ENCODE measurements around the gene IFNA7.
"Not testable (repeated sequence)": the region's sequence is repeated elsewhere in the genome, so short reads cannot be mapped to it uniquely, and the experiment has no call there.

The IFNA7 gene

DNA sequence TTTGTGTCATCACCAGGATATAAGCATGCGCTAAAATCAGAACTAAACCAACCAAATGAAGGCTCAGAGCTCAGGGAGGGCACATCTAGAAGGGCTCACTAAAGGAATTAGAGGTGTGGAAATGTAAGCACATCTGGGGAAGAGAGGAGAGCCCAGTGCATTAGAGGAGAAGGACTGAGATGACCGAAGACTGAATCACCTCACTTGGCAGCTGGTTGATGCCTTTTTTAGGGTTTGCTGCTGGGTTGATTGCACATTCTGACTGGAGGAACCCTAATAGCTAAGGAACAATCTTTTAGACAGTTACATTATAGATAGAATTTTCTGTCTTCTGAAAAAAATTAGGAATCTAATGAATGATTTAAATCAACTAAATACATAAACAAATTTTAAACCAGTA is 27.3 kb downstream of the IFNA7 start:
- Histone ChIP-seq H3K4me1 (ENCODE audit: control insufficient read depth in 1 of 2, insufficient read depth in 1 of 2, low read depth in 1 of 2, low read length in 1 of 2) (no peaks in the 10 kb centered on the region), H3K36me3 (no peaks in the 10 kb centered on the region), H3K27me3 (no peaks in the 10 kb centered on the region), H3K27ac (no peak overlapping the region), H3K4me3 (ENCODE audit: low read depth in 1 of 2, low read length in 1 of 2) (no peak overlapping the region), H3K9me3 (no peaks in the 10 kb centered on the region)
- TF ChIP-seq, protein P1, sequence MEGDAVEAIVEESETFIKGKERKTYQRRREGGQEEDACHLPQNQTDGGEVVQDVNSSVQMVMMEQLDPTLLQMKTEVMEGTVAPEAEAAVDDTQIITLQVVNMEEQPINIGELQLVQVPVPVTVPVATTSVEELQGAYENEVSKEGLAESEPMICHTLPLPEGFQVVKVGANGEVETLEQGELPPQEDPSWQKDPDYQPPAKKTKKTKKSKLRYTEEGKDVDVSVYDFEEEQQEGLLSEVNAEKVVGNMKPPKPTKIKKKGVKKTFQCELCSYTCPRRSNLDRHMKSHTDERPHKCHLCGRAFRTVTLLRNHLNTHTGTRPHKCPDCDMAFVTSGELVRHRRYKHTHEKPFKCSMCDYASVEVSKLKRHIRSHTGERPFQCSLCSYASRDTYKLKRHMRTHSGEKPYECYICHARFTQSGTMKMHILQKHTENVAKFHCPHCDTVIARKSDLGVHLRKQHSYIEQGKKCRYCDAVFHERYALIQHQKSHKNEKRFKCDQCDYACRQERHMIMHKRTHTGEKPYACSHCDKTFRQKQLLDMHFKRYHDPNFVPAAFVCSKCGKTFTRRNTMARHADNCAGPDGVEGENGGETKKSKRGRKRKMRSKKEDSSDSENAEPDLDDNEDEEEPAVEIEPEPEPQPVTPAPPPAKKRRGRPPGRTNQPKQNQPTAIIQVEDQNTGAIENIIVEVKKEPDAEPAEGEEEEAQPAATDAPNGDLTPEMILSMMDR (IDR thresholded peaks at IDR 0.05), result no peak

DNA sequence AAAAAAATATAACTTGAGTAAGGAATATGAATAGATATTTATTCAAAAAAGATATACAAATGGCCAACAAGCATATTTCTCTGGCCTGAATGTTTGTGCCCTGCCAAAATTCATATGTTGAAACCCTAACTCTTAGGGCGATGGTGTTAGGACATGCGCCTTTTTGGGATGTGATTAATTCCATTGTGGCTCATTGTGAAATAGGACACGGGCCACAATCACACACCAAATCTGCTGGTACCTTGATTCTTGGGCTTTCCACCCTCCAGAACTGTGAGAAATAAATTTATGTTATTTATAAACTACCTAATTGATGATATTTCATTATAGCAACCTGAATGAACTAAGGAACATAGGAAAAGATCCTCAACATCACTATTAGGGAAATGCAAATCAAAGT is 29.8 kb downstream of the IFNA7 start:
- H3K4me3 ChIP-seq (ENCODE audit: low read depth in 1 of 2, low read length in 1 of 2), result no peak overlapping the region
- no peaks in the 10 kb centered on the region for H3K4me1 ChIP-seq (ENCODE audit: control insufficient read depth in 1 of 2, insufficient read depth in 1 of 2, low read depth in 1 of 2, low read length in 1 of 2)
- no peaks in the 10 kb centered on the region for H3K27me3 ChIP-seq
- no peaks in the 10 kb centered on the region for H3K36me3 ChIP-seq
- TF ChIP-seq, protein P1 (IDR thresholded peaks at IDR 0.05), result no peak
- H3K9me3 ChIP-seq, result no peaks in the 10 kb centered on the region
- H3K27ac ChIP-seq, result no peak overlapping the region

DNA sequence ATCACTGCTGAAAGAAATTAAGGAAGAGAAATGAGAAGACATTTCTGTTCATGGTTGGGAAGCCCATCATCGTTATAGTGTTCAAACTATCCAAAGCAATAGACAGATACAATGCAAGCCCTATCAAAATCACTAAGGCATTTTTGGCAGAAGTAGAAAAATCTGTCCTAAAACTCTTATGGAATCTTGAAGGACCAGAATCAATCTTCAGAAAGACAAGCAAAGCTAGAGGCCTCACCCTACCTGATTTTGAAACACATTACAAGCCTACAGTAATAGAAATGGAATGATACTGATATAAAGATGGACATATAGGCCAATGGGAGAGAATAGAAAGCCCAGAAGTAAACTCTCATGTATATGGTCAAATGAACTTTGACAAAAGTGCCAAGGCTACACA is 30.7 kb downstream of the IFNA7 start:
- Histone ChIP-seq H3K4me3 (ENCODE audit: low read depth in 1 of 2, low read length in 1 of 2) (no peak overlapping the region), H3K27me3 (no peaks in the 10 kb centered on the region), H3K27ac (no peak overlapping the region), H3K9me3 (no peaks in the 10 kb centered on the region), H3K36me3 (no peaks in the 10 kb centered on the region), H3K4me1 (ENCODE audit: control insufficient read depth in 1 of 2, insufficient read depth in 1 of 2, low read depth in 1 of 2, low read length in 1 of 2) (no peaks in the 10 kb centered on the region)
- TF ChIP-seq, protein P1 (IDR thresholded peaks at IDR 0.05), result no peak

DNA sequence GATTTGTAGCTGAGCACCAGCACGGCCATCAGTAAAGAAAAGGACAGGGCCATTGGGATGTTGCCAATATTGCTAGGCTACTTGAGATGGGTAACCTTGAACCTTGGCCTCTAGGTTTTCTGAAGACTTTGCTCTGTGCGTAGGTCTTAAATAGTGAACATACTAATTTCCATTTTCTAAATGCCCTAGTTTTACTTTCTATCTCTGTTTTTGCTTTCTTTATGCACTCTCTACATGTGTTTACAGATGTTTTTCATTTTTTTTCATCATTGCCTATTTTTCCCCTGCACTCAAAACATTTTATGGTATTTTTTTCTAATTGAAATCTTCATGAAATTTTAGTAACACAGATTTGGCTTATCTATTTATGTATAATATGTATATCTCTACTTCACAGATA is 35.4 kb downstream of the IFNA7 start, which contains the start of gene IFNA21:
TSS of gene IFNA21 (minus strand) at position 101 of the 400 bp plus-strand sequence. CDS start at position 53, 48 bp downstream.
- H3K9me3 ChIP-seq; H3K27me3 ChIP-seq; H3K4me1 ChIP-seq (ENCODE audit: control insufficient read depth in 1 of 2, insufficient read depth in 1 of 2, low read depth in 1 of 2, low read length in 1 of 2); H3K36me3 ChIP-seq; H3K27ac ChIP-seq; H3K4me3 ChIP-seq (ENCODE audit: low read depth in 1 of 2, low read length in 1 of 2): not testable (repeated sequence)

DNA sequence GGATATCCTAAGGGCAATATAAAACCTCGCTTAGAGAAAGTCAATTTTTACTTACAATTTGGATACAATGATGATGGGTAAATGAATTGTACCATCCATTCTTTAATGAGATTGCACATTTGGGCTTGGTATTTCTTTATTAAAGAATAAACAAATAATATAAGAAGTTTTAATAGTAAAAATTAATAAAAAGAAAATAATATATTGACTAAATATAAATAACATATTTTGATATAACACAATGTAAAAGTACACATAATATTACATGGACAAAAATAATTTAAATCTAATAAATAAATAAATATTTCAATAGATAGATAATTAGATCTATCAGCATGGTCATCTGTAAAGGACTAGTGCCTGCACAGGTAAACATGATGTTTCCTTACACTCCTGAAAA is 36.5 kb downstream of the IFNA7 start:
- no peak overlapping the region for H3K4me3 ChIP-seq (ENCODE audit: low read depth in 1 of 2, low read length in 1 of 2)
- no peaks in the 10 kb centered on the region for H3K27me3 ChIP-seq
- H3K27ac ChIP-seq, result no peak overlapping the region
- TF ChIP-seq, protein P1 (IDR thresholded peaks at IDR 0.05), result no peak
- peaks cover 0 to 3% of the 10 kb centered on the region in 2 experiments for H3K4me1 ChIP-seq (ENCODE audit: control insufficient read depth in 1 of 2, insufficient read depth in 1 of 2, low read depth in 1 of 2, low read length in 1 of 2)
- no peaks in the 10 kb centered on the region for H3K36me3 ChIP-seq
- no peaks in the 10 kb centered on the region for H3K9me3 ChIP-seq

DNA sequence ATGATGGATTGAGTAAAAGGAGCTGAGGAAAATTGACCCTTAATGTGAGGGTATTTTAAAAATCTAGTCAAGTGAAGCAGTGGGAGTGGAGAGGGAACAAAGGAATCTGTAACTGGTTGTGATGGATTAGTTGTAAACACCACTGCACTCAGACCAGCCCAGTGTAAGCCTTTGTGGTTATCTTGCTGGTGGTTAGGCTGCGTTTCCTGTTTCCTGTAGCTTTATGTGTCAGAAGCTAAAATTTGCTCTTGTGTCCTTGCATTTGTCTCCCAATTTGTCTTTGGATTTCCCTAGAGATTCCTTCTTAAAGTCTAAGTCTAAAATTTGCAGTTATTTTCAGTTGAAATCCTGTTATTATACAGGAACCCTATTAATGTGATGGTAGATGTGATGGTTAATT is 41.8 kb downstream of the IFNA7 start:
- Histone ChIP-seq H3K27ac (peak overlapping the region; percentile 8), H3K4me1 (ENCODE audit: control insufficient read depth in 1 of 2, insufficient read depth in 1 of 2, low read depth in 1 of 2, low read length in 1 of 2) (peaks cover 6 to 14% of the 10 kb centered on the region in 2 experiments), H3K4me3 (ENCODE audit: low read depth in 1 of 2, low read length in 1 of 2) (no peak overlapping the region), H3K27me3 (no peaks in the 10 kb centered on the region), H3K9me3 (no peaks in the 10 kb centered on the region), H3K36me3 (no peaks in the 10 kb centered on the region)
- TF ChIP-seq, protein P1 (IDR thresholded peaks at IDR 0.05), result no peak
